SK-N-MC (cell line): ENCODE data around the gene XPR1.

ENCODE experiments used
- DNase-seq: peaks from one replicate; pipeline ENCODE4 v3.0.0-alpha.2; 2011; ENCODE audit warnings: low read depth, low spot score
- H3K27ac ChIP-seq: fragments of 200-600 bp; sonication (generic); 2 replicates; pipeline ENCODE4 v1.5.1; 2016; ENCODE audit warnings: mixed run types
- H3K36me3 ChIP-seq: fragments of 200-600 bp; sonication (generic); 2 replicates; pipeline ENCODE4 v1.6.1; 2017; ENCODE audit warnings: antibody characterized with exemption, low read length, mixed read lengths; ENCODE audit not compliant: insufficient read depth
- H3K4me3 ChIP-seq: fragments of 200-600 bp; sonication (generic); 2 replicates; pipeline ENCODE4 v1.5.1; 2016
- H3K9ac ChIP-seq: fragments of 200-600 bp; sonication (generic); 2 replicates; pipeline ENCODE4 v1.8.0; 2017; ENCODE audit warnings: mixed run types, mixed read lengths; ENCODE audit not compliant: insufficient read length
- H3K9me3 ChIP-seq: fragments of 200-600 bp; sonication (generic); 2 replicates; pipeline ENCODE4 v1.6.1; 2017; ENCODE audit warnings: low read depth, mild to moderate bottlenecking, antibody characterized with exemption, low read length, moderate library complexity, mixed read lengths
- EZH2 ChIP-seq: fragments of 200-600 bp; sonication (generic); IDR thresholded peaks from one replicate; pipeline ENCODE4 v1.6.1; 2017; ENCODE audit warnings: antibody characterized with exemption
- FOXP2 ChIP-seq: optimal IDR thresholded peaks from 2 replicates; pipeline ENCODE3; 2011; ENCODE audit warnings: mild to moderate bottlenecking, moderate library complexity; ENCODE audit not compliant: insufficient read depth; ENCODE audit errors: extremely low read length, control extremely low read depth
- POLR2AphosphoS5 ChIP-seq: IDR thresholded peaks from 2 replicates; pipeline ENCODE4 v1.6.1; 2012; ENCODE audit warnings: mild to moderate bottlenecking, low read depth, low read length, borderline replicate concordance

The XPR1 gene

GRCh38 chr1:180881806-180882509 is 250.1 kb downstream of the XPR1 start:
- no peak for DNase-seq
- no peak for TF ChIP-seq EZH2
- TF ChIP-seq FOXP2: no peak
- no peak for TF ChIP-seq POLR2AphosphoS5
- no peak overlapping the region for H3K27ac ChIP-seq

GRCh38 chr1:180884588-180885300 is 252.9 kb downstream of the XPR1 start:
- Histone ChIP-seq H3K9ac (no peak overlapping the region), H3K27ac (no peak overlapping the region), H3K36me3 (no peaks in the 10 kb centered on the region), H3K4me3 (no peak overlapping the region), H3K9me3 (no peaks in the 10 kb centered on the region)
- DNase-seq: no peak
- TF ChIP-seq FOXP2 (no peak), POLR2AphosphoS5 (no peak), EZH2 (no peak)

More at GRCh38 chr1:180881806-180882509, 250.1 kb downstream of the XPR1 start:
- H3K9me3 ChIP-seq: no peaks in the 10 kb centered on the region
- H3K4me3 ChIP-seq: no peak overlapping the region
- no peak overlapping the region for H3K9ac ChIP-seq
- no peaks in the 10 kb centered on the region for H3K36me3 ChIP-seq

GRCh38 chr1:180886338-180886737 is 254.5 kb downstream of the XPR1 start:
- Histone ChIP-seq H3K4me3 (no peak overlapping the region), H3K9ac (no peak overlapping the region), H3K9me3 (no peaks in the 10 kb centered on the region), H3K36me3 (no peaks in the 10 kb centered on the region), H3K27ac (no peak overlapping the region)
- DNase-seq: no peak
- TF ChIP-seq FOXP2 (no peak), EZH2 (no peak), POLR2AphosphoS5 (no peak)

GRCh38 chr1:180887841-180888240 is 256.0 kb downstream of the XPR1 start:
- DNase-seq: no peak
- no peak overlapping the region for H3K9ac ChIP-seq

GRCh38 chr1:180888870-180889269 is 257.0 kb downstream of the XPR1 start:
- DNase-seq: no peak
- Histone ChIP-seq H3K9me3 (no peaks in the 10 kb centered on the region), H3K9ac (no peak overlapping the region), H3K27ac (no peak overlapping the region), H3K36me3 (no peaks in the 10 kb centered on the region), H3K4me3 (no peak overlapping the region)
- no peak for TF ChIP-seq EZH2
- no peak for TF ChIP-seq POLR2AphosphoS5
- no peak for TF ChIP-seq FOXP2

More at GRCh38 chr1:180887841-180888240, 256.0 kb downstream of the XPR1 start:
- TF ChIP-seq EZH2 (no peak), POLR2AphosphoS5 (no peak), FOXP2 (no peak)
- Histone ChIP-seq H3K27ac (no peak overlapping the region), H3K36me3 (no peaks in the 10 kb centered on the region), H3K9me3 (no peaks in the 10 kb centered on the region), H3K4me3 (no peak overlapping the region)

- no peak overlapping the region for H3K9ac ChIP-seq
- H3K27ac ChIP-seq: no peak overlapping the region
- no peak for DNase-seq
- TF ChIP-seq EZH2 (no peak), POLR2AphosphoS5 (no peak), FOXP2 (no peak)
- no peaks in the 10 kb centered on the region for H3K36me3 ChIP-seq
- no peaks in the 10 kb centered on the region for H3K9me3 ChIP-seq
- no peak overlapping the region for H3K4me3 ChIP-seq
Observed at GRCh38 chr1:180889325-180889724, 257.5 kb downstream of the XPR1 start.

GRCh38 chr1:180892272-180892671 is 260.4 kb downstream of the XPR1 start:
- Histone ChIP-seq H3K9me3 (no peaks in the 10 kb centered on the region), H3K9ac (no peak overlapping the region), H3K36me3 (no peaks in the 10 kb centered on the region), H3K27ac (no peak overlapping the region), H3K4me3 (no peak overlapping the region)
- no peak for DNase-seq
- TF ChIP-seq FOXP2 (no peak), EZH2 (no peak), POLR2AphosphoS5 (no peak)

GRCh38 chr1:180892675-180893074 is 260.9 kb downstream of the XPR1 start:
- Histone ChIP-seq H3K4me3 (no peak overlapping the region), H3K27ac (no peak overlapping the region), H3K36me3 (no peaks in the 10 kb centered on the region), H3K9me3 (no peaks in the 10 kb centered on the region), H3K9ac (no peak overlapping the region)
- no peak for DNase-seq
- TF ChIP-seq POLR2AphosphoS5 (no peak), FOXP2 (no peak), EZH2 (no peak)
